HL-60/S4 (cell line): ENCODE results near the gene EID3.

Experiments used
- in situ Hi-C: fragments of 300-500 bp; cut with MboI; formaldehyde crosslinking; loops from 2 replicates; pipeline ENCODE4 v1.14.3; 2022; ENCODE audit warnings: low sequenced_read_pairs

The EID3 gene

GRCh38 chr12:104333692-104334255 lies 30.2 kb downstream of the EID3 start:
- in situ Hi-C loops: no loop called here

GRCh38 chr12:104334581-104334980 lies 31.0 kb downstream of the EID3 start:
- in situ Hi-C loops: no loop called here

- in situ Hi-C loops: no loop called here
Observed at GRCh38 chr12:104336115-104336514, 32.6 kb downstream of the EID3 start.

DNA sequence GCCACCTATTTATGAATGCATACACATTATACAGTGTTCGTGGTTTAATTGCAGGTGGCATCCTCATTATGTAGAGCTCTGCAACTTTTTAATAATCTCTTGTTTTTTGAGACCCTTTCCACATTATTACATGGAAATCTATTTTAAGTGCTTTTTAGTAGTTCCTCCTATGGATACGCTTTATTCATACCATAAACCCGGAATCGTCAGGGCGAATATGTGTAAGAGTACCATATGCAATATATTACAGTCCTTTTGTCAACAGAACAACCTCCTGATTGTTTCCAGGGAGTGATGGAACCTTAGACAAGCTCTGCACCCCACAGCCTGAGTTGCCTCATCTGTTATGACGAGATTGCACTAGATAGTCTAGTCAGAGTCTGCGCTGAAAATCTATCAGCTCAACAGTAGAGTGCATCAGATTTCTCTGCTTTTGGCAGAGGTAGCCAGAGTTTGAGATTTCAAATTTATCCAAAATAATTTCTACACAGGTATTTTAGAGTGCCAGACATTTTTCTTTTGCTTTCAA lies 33.6 kb downstream of the EID3 start:
- in situ Hi-C loops: no loop called here

DNA sequence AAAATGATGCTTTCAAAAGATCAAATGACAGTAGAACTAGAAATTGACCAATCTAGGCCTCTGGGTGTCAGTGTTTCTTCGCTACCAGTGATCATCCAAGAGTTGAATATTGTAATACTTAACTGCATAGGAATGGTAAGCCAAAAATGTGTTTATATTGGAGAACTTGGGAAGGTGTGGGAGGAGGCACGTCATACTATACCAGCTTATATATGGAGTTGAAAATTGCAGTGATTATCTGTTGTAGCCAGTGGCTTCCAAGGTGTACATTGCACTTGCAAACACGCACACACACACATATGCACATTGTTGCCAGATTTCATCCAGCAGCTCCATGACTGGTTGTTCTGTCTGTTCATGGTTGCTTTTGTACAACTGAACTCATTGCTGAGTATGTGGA lies 36.1 kb downstream of the EID3 start:
- in situ Hi-C loops: no loop called here

GRCh38 chr12:104340177-104340576 lies 36.6 kb downstream of the EID3 start:
- in situ Hi-C loops: no loop called here

DNA sequence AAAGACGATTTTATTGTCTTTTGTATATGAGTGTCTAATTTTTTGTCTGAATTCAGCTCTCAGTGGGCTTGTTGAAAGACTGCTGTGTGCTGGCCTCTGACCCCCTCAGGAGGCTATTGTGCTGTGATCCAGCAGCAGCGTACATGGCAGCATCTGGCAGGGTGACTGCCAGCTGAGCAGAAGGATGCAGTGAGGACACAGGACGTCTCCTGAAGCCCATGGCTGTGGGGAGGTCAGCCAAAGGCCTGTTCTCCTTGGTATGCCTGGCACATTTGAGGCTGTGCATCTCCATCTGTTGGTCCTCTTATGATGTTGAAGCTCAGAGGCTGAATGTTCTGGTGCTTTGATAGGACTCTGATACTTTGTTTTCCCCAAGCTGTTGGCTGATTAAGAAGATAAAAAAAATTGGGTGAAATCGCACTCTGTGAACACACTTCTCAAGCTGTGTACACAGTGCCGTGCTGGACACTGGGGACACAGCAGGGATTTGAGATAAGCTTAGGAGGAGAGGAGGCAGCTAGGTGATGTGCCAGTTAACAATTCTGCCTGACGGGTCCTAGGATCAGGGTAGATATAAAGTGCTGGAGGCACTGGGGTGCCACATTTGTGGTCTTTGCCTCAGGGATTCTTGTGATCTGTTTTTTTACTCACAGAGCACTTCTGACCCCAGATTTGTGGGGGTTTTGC lies 37.5 kb downstream of the EID3 start:
- in situ Hi-C loops: no loop called here

GRCh38 chr12:104342147-104342546 lies 38.6 kb downstream of the EID3 start:
- in situ Hi-C loops: no loop called here

GRCh38 chr12:104342635-104343249 lies 39.2 kb downstream of the EID3 start:
- in situ Hi-C loops: no loop called here

DNA sequence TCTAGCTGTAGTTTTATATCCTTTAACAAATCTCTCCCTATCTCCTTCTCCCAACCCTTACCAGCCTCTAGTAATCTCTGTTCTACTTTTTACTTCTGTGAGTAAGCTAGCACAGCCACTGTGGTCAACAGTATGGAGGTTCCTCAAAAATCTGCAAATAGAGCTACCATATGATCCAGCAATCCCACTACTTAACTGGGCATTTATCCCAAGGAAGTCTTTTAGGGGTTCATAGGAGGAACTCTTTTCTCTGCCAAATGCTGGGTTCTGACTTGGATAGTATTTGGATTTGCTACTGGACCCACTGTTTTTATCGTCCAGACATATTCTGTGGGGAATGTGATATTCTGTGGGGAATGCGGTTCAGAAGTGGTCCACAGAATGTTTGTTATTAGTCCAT lies 41.1 kb downstream of the EID3 start:
- in situ Hi-C loops: no loop called here

DNA sequence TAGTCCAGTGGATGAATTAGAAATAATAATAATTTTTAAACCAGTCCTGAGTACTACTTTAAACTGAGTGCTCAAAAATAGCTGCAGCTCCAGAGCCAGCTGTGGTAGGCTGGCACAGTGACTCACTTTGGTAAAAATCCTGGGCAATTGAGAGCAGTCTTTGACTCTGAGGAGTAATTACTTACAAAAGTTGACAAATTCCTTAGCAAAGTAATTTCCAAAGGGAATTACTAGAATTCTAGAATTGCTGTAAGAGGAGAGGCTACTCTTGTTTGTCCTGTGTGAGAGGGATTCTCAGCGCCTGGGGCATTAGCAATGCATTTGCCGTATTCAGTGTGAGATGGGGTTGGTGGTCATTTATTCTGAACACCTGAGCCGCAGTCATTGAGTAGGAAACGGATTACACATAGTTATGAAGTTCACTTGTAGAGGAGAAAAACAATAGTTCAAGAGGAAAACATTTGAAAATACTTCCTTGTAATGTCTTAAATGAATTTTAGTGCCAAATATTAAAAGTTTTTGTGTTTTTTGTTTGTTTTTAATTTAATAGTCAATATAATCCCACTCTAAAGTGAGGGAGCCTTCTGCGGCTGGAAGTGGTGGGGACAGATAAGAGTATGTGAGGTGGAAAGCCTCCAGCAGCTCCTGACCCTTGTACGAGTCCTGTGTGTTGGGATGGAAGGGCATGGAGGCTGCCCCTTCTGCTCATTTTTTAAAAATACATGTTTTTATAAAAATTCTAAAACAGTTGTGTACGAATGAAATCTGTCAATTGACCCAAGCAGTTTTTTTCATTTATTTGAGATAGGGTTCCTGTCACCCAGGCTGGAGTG lies 41.9 kb downstream of the EID3 start:
- in situ Hi-C loops: no loop called here

- in situ Hi-C loops: no loop called here
Observed at GRCh38 chr12:104347374-104348075, 44.0 kb downstream of the EID3 start.

- in situ Hi-C loops: no loop called here
Observed at GRCh38 chr12:104348283-104348993, 44.9 kb downstream of the EID3 start.

DNA sequence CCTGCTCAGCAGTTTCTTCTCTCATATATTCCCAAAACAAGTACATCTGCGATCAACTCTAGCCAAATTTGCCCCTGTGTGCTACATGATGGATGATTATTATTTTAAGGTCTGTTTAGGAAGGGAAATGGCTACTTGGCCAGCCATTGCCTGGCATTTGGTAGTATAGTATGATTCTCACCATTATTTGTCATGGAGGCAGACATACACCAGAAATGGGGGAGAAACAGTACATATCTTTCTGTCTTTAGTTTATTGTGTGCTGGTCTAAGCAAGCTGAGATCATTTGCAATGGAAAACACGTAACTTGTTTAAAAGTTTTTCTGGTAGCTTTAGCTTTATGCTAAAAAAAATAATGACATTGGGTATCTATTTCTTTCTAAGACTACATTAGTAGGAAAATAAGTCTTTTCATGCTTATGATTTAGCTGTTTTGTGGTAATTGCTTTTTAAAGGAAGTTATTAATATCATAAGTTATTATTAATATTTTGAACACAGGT lies 45.5 kb downstream of the EID3 start:
- in situ Hi-C loops: no loop called here

GRCh38 chr12:104350211-104351056 lies 46.9 kb downstream of the EID3 start:
- in situ Hi-C loops: loop anchor here (25.0 kb wide), 1 partner anchor 138 kb away; the partner anchor contains the start of gene TXNRD1

- in situ Hi-C loops: loop anchor here (25.0 kb wide), 1 partner anchor 139 kb away; the partner anchor contains the start of gene TXNRD1
Observed at GRCh38 chr12:104351057-104351983, 47.8 kb downstream of the EID3 start.

GRCh38 chr12:104352106-104352713 lies 48.7 kb downstream of the EID3 start:
- in situ Hi-C loops: loop anchor here (25.0 kb wide), 1 partner anchor 140 kb away; the partner anchor contains the start of gene TXNRD1
